Measurements from ENCODE around the gene ZBTB46. TPM values are rescaled to one million over a fixed set of nuclear protein-coding genes. Genes with fewer than 3 reads are reported as not detected.

Gene ZBTB46
- total and polyA plus RNA-seq, 10 of the 15 experiments (the other 5 are each of a cell fraction or from before 2014, with no cell fraction given), result 0.15 to 0.92 (median 0.34) TPM

DNA sequence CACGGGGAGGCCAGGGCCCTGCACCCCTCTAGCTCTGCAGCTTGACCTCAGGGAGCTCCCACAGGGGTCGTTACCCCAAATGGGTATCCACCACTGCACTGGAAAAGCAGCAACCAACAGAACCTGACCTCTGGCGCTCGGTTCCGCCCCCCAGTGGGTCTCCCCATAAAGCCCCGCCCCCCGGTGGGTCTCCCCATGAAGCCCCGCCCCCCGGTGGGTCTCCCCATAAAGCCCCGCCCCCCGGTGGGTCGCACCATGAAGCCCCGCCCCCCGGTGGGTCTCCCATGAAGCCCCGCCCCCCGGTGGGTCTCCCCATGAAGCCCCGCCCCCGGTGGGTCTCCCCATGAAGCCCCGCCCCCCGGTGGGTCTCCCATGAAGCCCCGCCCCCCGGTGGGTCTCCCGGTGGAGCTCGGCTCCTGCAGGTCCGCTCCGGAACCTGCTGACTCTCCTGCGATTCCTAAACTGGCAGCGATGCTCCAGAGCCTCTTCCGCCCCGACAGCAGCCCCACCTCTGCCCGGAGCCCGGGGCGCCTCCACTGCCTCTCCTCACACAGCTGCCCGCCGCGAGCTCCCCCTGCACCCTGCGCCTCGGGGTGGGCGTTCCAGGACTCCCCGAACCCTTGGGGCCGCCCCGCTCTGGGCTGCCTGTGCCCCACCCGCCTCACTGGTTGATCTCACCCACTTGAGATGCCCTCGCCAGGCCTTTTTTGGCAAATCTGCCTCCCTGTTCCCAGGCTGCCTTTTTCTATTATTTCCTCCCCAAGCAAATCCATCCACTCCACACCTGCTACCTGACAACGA is 79.4 kb downstream of the ZBTB46 start:
- in situ Hi-C loops (cut with MboI) (no loop called here), intact Hi-C loops (cut with micrococcal nuclease; ENCODE audit: unreplicated experiment) (no loop called here)
- Histone ChIP-seq H3K9me3 (replicated peaks; ENCODE audit: control insufficient read depth, insufficient read depth, low read length) (no peaks in the 10 kb centered on the region), H3K27me3 (replicated peaks in 1 of 2; ENCODE audit: control insufficient read depth in 2 of 2, insufficient read depth in 2 of 2, low read length in 1 of 2) (peaks cover 0 to 2% of the 10 kb centered on the region in 2 experiments; a peak in 1 of 4 replicates), H3K9ac (ENCODE audit: control insufficient read depth, insufficient read depth, low read length) (no peak overlapping the region), H3K27ac (ENCODE audit: control insufficient read depth, insufficient read depth) (no peak overlapping the region), H3K4me1 (ENCODE audit: control insufficient read depth, insufficient read depth, low read length) (no peaks in the 10 kb centered on the region), H3K4me2 (ENCODE audit: control insufficient read depth, insufficient read depth) (no peak overlapping the region), H3K79me2 (ENCODE audit: control insufficient read depth, insufficient read depth, low read length) (no peaks in the 10 kb centered on the region), H2AFZ (ENCODE audit: control insufficient read depth, low read depth, low read length) (no peak overlapping the region), H3K4me3 (no peak overlapping the region), H4K20me1 (ENCODE audit: control insufficient read depth, insufficient read depth) (no peaks in the 10 kb centered on the region), H3K36me3 (ENCODE audit: control insufficient read depth in 2 of 2, insufficient read depth in 2 of 2, low read length in 1 of 2) (no peaks in the 10 kb centered on the region)
- no peak for DNase-seq (ENCODE audit: low read depth, low spot score)
- POLR2A ChIA-PET, result no interaction called here
- no TSS peak for BruUV-seq (replicated peaks)
- CTCF ChIA-PET, result no interaction called here
- ATAC-seq, result no peak
- WGBS (ENCODE audit: insufficient coverage, insufficient replicate concordance, low lambda C conversion rate, missing lambda C conversion rate), result 77% methylated on average over 25 of the region's 45 CpGs
- TF ChIP-seq RAD21 (IDR thresholded peaks at IDR 0.05; ENCODE audit: insufficient read depth, low read depth, low read length), result no peak
- TF ChIP-seq, protein P1, sequence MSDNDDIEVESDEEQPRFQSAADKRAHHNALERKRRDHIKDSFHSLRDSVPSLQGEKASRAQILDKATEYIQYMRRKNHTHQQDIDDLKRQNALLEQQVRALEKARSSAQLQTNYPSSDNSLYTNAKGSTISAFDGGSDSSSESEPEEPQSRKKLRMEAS (IDR thresholded peaks at IDR 0.05; ENCODE audit: low read depth, low read length), result no peak
- no peak for TF ChIP-seq ATF7 (IDR thresholded peaks at IDR 0.05; ENCODE audit: low read depth)
- no peak for TF ChIP-seq NFYB (IDR thresholded peaks at IDR 0.05; ENCODE audit: insufficient read depth, low read depth, low read length)
- no peak for TF ChIP-seq RFX5 (IDR thresholded peaks at IDR 0.05; ENCODE audit: low read depth, low read length)
- TF ChIP-seq NFIC (IDR thresholded peaks at IDR 0.05; ENCODE audit: low read depth, low read length), result no peak
- no peak for TF ChIP-seq JUNB (IDR thresholded peaks at IDR 0.05)
- SMC1A ChIA-PET (ENCODE audit: uncharacterized antibody, unreplicated experiment), result interaction anchor here (0.8 kb wide), 1 partner anchor 353 kb away, joined by 5 read pairs; no protein-coding TSS in a partner anchor
- FAIRE-seq, result no peak
- RAD21 ChIA-PET (ENCODE audit: unreplicated experiment), result no interaction called here

Data from GM12878 (cell line).